Gastroesophageal sphincter (tissue), 4 donors: ENCODE measurements around the gene BHMT2. TPM values are rescaled to one million over a fixed set of nuclear protein-coding genes. Genes with fewer than 3 reads are reported as not detected.

Source experiments
- ATAC-seq: fragments of 150-250 bp; one replicate; pipeline ENCODE4 v1.9.1; 2016; ENCODE audit warnings: mild to moderate bottlenecking, moderate library complexity
- H3K27ac ChIP-seq, 4 donors: fragments of 200-600 bp; sonication (generic) in 3 of 4; 1 replicate in 3 of 4; 2 replicates in 1 of 4; pipeline ENCODE4 v1.5.1; 2016 to 2019
- H3K27me3 ChIP-seq: fragments of 200-600 bp; sonication (generic); one replicate; pipeline ENCODE4 v1.5.1; 2019
- H3K36me3 ChIP-seq, 2 donors: fragments of 200-600 bp; sonication (generic); one replicate each; pipeline ENCODE4 v1.5.1; 2019; ENCODE audit warnings: control low read depth in 1 of 2
- H3K4me1 ChIP-seq, 3 donors: fragments of 200-600 bp; sonication (generic); 1 replicate in 2 of 3; 2 replicates in 1 of 3; pipeline ENCODE4 v1.5.1; 2016 to 2019; ENCODE audit warnings: control low read depth in 2 of 3
- H3K4me3 ChIP-seq, 2 donors: fragments of 200-600 bp; sonication (generic); one replicate each; pipeline ENCODE4 v1.5.1; 2019; ENCODE audit warnings: mild to moderate bottlenecking in 1 of 2, moderate library complexity in 1 of 2
- H3K9me3 ChIP-seq, 3 donors: fragments of 200-600 bp; sonication (generic); one replicate each; pipeline ENCODE4 v1.5.1; 2017 to 2019; ENCODE audit warnings: control low read depth in 2 of 3
- CTCF ChIP-seq, 4 experiments: fragments of 200-600 bp in 2 of 4; fragments of 450-650 bp in 2 of 4; sonication (generic) in 1 of 4; IDR thresholded peaks; one replicate each; pipeline ENCODE4 v1.5.1; 2017 to 2019; ENCODE audit warnings: antibody characterized with exemption in 4 of 4, mild to moderate bottlenecking in 2 of 4, moderate library complexity in 2 of 4
- EP300 ChIP-seq: sonication (generic); formaldehyde crosslinking; IDR thresholded peaks from one replicate; pipeline ENCODE4 v1.6.1; 2017; ENCODE audit warnings: antibody characterized with exemption, mild to moderate bottlenecking
- POLR2A ChIP-seq, 2 donors: fragments of 450-650 bp; IDR thresholded peaks; one replicate each; pipeline ENCODE4 v1.6.1; 2017; ENCODE audit warnings: antibody characterized with exemption in 2 of 2, mild to moderate bottlenecking in 2 of 2, moderate library complexity in 1 of 2
- POLR2AphosphoS5 ChIP-seq: sonication (generic); formaldehyde crosslinking; IDR thresholded peaks from one replicate; pipeline ENCODE4 v1.6.1; 2017; ENCODE audit warnings: antibody characterized with exemption
- WGBS, 2 donors: methylation state at CpG; one replicate each; pipeline ENCODE4 v1.1.5; 2018; ENCODE audit warnings: low coverage in 1 of 2; 5-methylcytosine and 5-hydroxymethylcytosine counted together
- total RNA-seq, 4 donors: library from RNA; depleted of rRNA; stranded (reverse); fragments of >200 nt; gene quantifications; one replicate each; pipeline ENCODE4 v1.1.0, GENCODE V29; 2016

BHMT2 gene
- total RNA-seq, 4 donors from 2014 or later: 41.9 to 105 (median 54.8) TPM

DNA sequence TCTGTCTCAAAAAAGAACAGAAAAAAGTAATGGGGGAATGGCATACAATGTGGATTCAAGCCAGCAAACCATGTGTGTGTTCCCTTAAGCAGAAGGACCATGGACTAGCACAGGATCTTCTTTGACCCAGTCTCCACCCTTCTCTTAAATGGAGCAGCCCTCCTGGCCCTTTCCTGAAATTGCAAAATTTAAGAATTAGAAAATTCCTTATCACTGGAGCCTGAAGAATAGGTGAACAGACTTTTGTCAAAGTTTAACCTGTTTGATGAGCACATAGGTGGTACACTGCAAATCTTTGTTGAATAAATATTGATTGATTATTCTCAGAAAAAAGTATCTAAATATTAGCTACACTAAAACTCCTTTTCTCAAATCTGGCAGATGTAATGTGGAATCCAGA, 12.7 kb upstream of the BHMT2 start:
- no peak for TF ChIP-seq POLR2A (IDR thresholded peaks at IDR 0.05)
- no peak for TF ChIP-seq EP300
- TF ChIP-seq POLR2AphosphoS5: no peak
- TF ChIP-seq CTCF (IDR thresholded peaks at IDR 0.05): no peak
- no peak overlapping the region for H3K27ac ChIP-seq
- H3K9me3 ChIP-seq: peaks cover 0 to 5% (median 0%) of the 10 kb centered on the region in 3 donors
- no peak for ATAC-seq
- H3K36me3 ChIP-seq: peaks cover 0 to 3% of the 10 kb centered on the region in 2 donors
- no peaks in the 10 kb centered on the region for H3K4me1 ChIP-seq
- no peaks in the 10 kb centered on the region for H3K27me3 ChIP-seq
- H3K4me3 ChIP-seq: no peak overlapping the region

GRCh38 chr5:79059674-79060073, 9.9 kb upstream of the BHMT2 start:
- ATAC-seq: no peak
- H3K9me3 ChIP-seq: no peaks in the 10 kb centered on the region
- no peaks in the 10 kb centered on the region for H3K36me3 ChIP-seq
- no peak overlapping the region for H3K4me3 ChIP-seq
- TF ChIP-seq CTCF (IDR thresholded peaks at IDR 0.05) (no peak), POLR2AphosphoS5 (no peak), POLR2A (IDR thresholded peaks at IDR 0.05) (no peak), EP300 (no peak)
- no peak overlapping the region for H3K27ac ChIP-seq
- 74 to 84% methylated on average over 4 of the region's 4 CpGs for WGBS, 2 donors
- H3K27me3 ChIP-seq: no peaks in the 10 kb centered on the region
- H3K4me1 ChIP-seq: no peaks in the 10 kb centered on the region

- no peak for TF ChIP-seq POLR2AphosphoS5
- TF ChIP-seq CTCF (IDR thresholded peaks at IDR 0.05): no peak
- no peak for TF ChIP-seq EP300
- TF ChIP-seq POLR2A (IDR thresholded peaks at IDR 0.05): no peak
- no CpG with 5 or more reads among the region's 3 CpGs for WGBS, 2 donors
- Histone ChIP-seq H3K27me3 (no peaks in the 10 kb centered on the region), H3K4me3 (no peak overlapping the region), H3K27ac (no peak overlapping the region), H3K4me1 (no peaks in the 10 kb centered on the region), H3K36me3 (no peaks in the 10 kb centered on the region), H3K9me3 (no peaks in the 10 kb centered on the region)
- ATAC-seq: no peak
Observed at GRCh38 chr5:79062436-79062835, 7.1 kb upstream of the BHMT2 start.

- H3K4me3 ChIP-seq: peak overlapping the region; percentile 47 to 58
- H3K27me3 ChIP-seq: peaks cover 13% of the 10 kb centered on the region
- H3K9me3 ChIP-seq: peaks cover 0 to 10% (median 0%) of the 10 kb centered on the region in 3 donors
- H3K27ac ChIP-seq: peak overlapping the region; percentile 30 to 86 (median 75)
- H3K36me3 ChIP-seq: no peaks in the 10 kb centered on the region
- TF ChIP-seq POLR2AphosphoS5: peak; percentile 10
- no peak for TF ChIP-seq POLR2A (IDR thresholded peaks at IDR 0.05)
- WGBS, 2 donors: 34 to 47% methylated on average over 3 to 4 of the region's 9 CpGs
- peaks cover 0 to 26% (median 0%) of the 10 kb centered on the region in 3 donors for H3K4me1 ChIP-seq
- peak; percentile 10 for ATAC-seq
Observed at GRCh38 chr5:79070350-79070667, 742 bp downstream of the BHMT2 start.

DNA sequence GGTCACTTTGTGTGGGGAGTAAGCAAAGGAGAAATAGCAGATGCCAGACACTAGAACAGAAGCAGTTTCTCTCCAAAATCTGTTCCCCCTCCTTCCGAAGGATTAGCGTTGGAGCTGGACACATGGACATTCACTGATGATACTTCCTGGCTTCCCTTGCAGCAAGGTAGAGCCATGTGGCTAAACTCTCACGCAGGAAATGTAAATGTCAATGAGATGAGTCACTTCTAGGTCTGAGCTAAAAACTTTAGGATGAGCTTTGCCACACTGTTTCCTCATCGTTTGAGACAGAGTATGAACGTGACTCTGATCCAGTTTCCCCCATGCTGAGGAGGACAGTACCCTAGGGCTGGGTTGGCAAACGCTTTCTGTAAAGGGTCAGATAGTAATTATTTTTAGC, 5.1 kb downstream of the BHMT2 start:
- Histone ChIP-seq H3K36me3 (no peaks in the 10 kb centered on the region), H3K4me1 (peaks cover 0 to 52% (median 6%) of the 10 kb centered on the region in 3 donors), H3K9me3 (peaks cover 0 to 10% (median 0%) of the 10 kb centered on the region in 3 donors), H3K27ac (peak overlapping the region in 3 of 4 donors; percentile 75 to 77 (median 75)), H3K27me3 (peaks cover 2% of the 10 kb centered on the region), H3K4me3 (no peak overlapping the region)
- TF ChIP-seq POLR2AphosphoS5 (no peak), POLR2A (IDR thresholded peaks at IDR 0.05) (no peak), CTCF (IDR thresholded peaks at IDR 0.05) (no peak), EP300 (no peak)
- WGBS, 2 donors: 65 to 75% methylated on average over 4 to 5 of the region's 6 CpGs
- ATAC-seq: no peak
